Measurements from ENCODE around the gene AEN. TPM values are rescaled to one million over a fixed set of nuclear protein-coding genes. Genes with fewer than 3 reads are reported as not detected.

AEN gene
- total and polyA plus RNA-seq, 3 donors from 2014 or later, result 22.5 to 32.9 (median 31.0) TPM

DNA sequence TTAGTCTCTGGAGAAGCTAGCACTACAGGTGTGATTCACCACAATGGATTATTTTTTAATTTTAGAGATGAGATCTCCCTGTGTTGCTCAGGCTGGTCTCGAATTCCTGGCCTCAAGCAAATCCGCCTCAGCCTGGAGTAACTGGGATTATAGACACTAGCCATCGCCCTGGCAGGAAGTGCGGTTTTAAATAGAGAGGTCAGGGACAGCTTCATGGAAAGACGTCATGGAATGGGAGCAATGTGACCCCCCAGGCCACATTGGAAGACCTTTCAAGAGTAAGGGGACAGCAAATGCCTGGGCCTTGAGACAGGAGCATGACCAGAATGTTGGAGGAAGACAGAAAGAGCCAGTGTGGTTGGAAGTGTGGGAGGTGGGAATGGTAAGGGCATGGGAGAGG is 15.5 kb downstream of the AEN start:
- H3K36me3 ChIP-seq (ENCODE audit: low read depth, missing control alignments), result no peaks in the 10 kb centered on the region
- peaks cover 15% of the 10 kb centered on the region for H3K4me1 ChIP-seq
- WGBS, 2 donors, result 79 to 85% methylated on average over 5 of the region's 5 CpGs
- no peak overlapping the region for H3K4me3 ChIP-seq
- intact Hi-C loops (cut with DNase I; ENCODE audit: low total_unique reads), result no loop called here
- TF ChIP-seq, protein P1, sequence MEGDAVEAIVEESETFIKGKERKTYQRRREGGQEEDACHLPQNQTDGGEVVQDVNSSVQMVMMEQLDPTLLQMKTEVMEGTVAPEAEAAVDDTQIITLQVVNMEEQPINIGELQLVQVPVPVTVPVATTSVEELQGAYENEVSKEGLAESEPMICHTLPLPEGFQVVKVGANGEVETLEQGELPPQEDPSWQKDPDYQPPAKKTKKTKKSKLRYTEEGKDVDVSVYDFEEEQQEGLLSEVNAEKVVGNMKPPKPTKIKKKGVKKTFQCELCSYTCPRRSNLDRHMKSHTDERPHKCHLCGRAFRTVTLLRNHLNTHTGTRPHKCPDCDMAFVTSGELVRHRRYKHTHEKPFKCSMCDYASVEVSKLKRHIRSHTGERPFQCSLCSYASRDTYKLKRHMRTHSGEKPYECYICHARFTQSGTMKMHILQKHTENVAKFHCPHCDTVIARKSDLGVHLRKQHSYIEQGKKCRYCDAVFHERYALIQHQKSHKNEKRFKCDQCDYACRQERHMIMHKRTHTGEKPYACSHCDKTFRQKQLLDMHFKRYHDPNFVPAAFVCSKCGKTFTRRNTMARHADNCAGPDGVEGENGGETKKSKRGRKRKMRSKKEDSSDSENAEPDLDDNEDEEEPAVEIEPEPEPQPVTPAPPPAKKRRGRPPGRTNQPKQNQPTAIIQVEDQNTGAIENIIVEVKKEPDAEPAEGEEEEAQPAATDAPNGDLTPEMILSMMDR (IDR thresholded peaks at IDR 0.05), result no peak
- TF ChIP-seq POLR2A (IDR thresholded peaks at IDR 0.05), result no peak
- no peak overlapping the region for H3K27ac ChIP-seq
- H3K9me3 ChIP-seq, result no peaks in the 10 kb centered on the region
- no peaks in the 10 kb centered on the region for H3K27me3 ChIP-seq
- DNase-seq, result no peak

DNA sequence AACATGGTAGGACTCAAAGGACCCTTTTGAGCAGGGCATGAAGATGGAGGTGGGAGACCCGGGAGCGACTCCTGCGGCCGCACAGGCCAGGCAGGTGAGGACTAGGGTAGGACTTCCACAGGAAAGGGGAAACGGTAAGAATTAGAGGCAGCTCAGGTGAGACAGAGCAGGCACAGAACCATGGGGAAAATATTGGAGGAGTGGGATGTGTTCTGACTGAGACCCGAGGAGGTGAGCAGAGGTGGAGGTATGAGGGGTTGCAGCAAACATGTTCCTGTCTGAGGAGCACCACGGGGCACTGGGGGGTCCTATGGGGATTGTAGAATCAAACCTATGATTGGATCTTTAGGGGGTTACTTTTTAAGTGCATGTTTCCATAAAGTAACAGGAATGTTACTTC is 16.3 kb downstream of the AEN start:
- TF ChIP-seq POLR2A (IDR thresholded peaks at IDR 0.05), result no peak
- TF ChIP-seq, protein P1 (IDR thresholded peaks at IDR 0.05), result no peak
- H3K9me3 ChIP-seq, result no peaks in the 10 kb centered on the region

DNA sequence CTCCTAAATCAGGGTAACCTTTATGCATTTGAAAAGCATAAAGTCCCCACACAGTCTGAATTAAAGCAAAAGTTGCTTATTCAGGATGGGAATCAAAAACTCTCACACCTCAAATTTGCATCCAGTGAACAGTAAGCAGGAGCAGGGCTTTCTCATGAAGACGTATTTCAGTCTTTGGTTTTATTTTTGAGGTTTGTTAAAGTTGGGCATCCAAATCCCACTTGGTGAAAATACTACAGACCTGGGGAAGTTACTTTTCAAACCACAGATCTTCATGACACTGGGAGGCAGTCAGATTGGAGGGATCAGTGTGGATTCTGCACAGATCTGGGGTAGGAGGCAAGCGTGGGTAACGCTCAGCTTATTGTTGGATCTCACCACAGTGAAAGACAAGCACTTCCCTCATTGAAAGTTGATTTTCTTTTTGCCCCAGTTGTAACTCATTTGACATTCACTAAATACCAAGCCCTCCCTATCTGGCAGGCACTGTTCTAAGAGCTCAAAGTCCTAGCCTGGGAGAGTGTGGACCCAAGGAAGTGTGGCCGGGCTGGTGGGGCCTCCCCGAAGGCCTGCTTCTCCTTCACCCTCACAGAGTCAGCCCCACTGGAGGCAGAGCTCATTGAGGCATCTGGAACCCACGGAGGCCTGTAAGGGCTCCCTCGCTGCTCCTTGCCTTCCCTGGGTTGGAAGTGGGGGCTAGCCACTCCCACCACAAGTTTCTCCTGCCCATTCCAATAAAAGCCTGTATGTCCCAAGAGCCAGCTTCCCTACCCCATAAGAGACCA is 16.9 kb downstream of the AEN start:
- TF ChIP-seq, protein P1 (IDR thresholded peaks at IDR 0.05), result no peak
- no peak for TF ChIP-seq POLR2A (IDR thresholded peaks at IDR 0.05)
- H3K36me3 ChIP-seq (ENCODE audit: low read depth, missing control alignments), result no peaks in the 10 kb centered on the region
- peak overlapping the region; percentile 32 to 54 for H3K4me3 ChIP-seq
- intact Hi-C loops (cut with DNase I; ENCODE audit: low total_unique reads), result no loop called here
- H3K27me3 ChIP-seq, result no peaks in the 10 kb centered on the region
- peak overlapping the region; percentile 66 to 89 for H3K27ac ChIP-seq
- no peaks in the 10 kb centered on the region for H3K9me3 ChIP-seq
- no peak for DNase-seq
- 69 to 74% methylated on average over 5 to 7 of the region's 7 CpGs for WGBS, 2 donors
- peaks cover 15% of the 10 kb centered on the region for H3K4me1 ChIP-seq

More for the DNA sequence above, 16.3 kb downstream of the AEN start:
- Histone ChIP-seq H3K4me3 (no peak overlapping the region), H3K4me1 (peaks cover 15% of the 10 kb centered on the region), H3K27me3 (no peaks in the 10 kb centered on the region), H3K27ac (peak overlapping the region in 1 of 2 donors; percentile 89), H3K36me3 (ENCODE audit: low read depth, missing control alignments) (no peaks in the 10 kb centered on the region)
- intact Hi-C loops (cut with DNase I; ENCODE audit: low total_unique reads), result no loop called here
- WGBS, 2 donors, result 74 to 77% methylated on average over 7 of the region's 7 CpGs
- DNase-seq, result no peak

DNA sequence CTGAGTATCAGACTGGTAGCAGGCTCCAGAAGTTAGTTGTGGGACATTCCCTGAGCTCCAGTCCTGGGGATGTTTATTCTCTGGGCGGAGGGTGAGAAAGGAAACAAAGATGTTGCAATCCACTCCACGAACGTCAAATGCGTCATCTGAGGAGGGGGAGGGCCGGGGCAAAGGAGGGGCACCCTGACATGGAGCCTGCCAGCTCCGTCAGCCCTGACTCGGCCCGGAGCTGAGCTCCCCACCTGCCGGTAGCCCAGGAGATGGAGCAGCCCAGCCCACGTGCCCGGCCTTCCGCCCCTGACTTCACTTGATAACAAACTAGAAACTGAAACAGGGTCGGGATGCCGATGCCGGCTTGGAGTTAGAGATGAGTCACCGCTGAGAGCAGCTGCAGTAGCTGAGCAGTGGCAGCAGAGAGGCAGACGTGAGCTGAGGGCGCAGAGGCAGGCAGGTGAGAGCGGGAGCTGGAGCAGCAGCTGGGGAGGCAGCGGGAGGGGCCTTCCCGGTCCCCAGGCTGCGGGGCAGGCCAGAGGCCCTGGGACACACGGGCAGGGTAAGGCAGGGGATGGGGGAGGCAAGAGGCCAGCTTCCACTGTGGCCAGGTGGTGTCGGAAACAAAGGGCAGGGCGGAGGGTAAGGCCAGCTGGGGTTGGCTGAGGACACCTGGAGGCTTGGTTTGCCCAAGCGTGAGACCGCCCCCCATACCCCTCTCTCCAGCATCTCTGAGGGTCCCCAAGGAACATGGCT is 17.7 kb downstream of the AEN start, which contains the start of gene ISG20:
ISG20 (plus strand) TSS at position 391 of the 747 bp plus-strand sequence; CDS start at position 742, 351 bp downstream.
- WGBS, 2 donors, result 12 to 19% methylated on average over 25 to 27 of the region's 27 CpGs
- intact Hi-C loops (cut with DNase I; ENCODE audit: low total_unique reads), result no loop called here
- no peak for TF ChIP-seq POLR2A (IDR thresholded peaks at IDR 0.05)
- TF ChIP-seq, protein P1 (IDR thresholded peaks at IDR 0.05), result peak in 2 of 3 experiments; percentile 24 to 27

More for the DNA sequence above, 17.7 kb downstream of the AEN start, which contains the start of gene ISG20:
- Histone ChIP-seq H3K4me3 (peak within 1 kb of the TSS; percentile 32 to 54), H3K36me3 (ENCODE audit: low read depth, missing control alignments) (no peaks in the 10 kb centered on the region), H3K27me3 (no peaks in the 10 kb centered on the region), H3K9me3 (no peaks in the 10 kb centered on the region), H3K27ac (peak within 1 kb of the TSS; percentile 66 to 89), H3K4me1 (peaks cover 15% of the 10 kb centered on the region)
- DNase-seq, result peak; percentile 89

All from testis (tissue), 3 donors.